HCT116 (cell line): Measurements from ENCODE around the gene PLEKHA6.

ENCODE experiments used
- SRF ChIP-seq: IDR thresholded peaks from 2 replicates; pipeline ENCODE4 v1.6.1; 2012; ENCODE audit warnings: low read depth
- TF ChIP-seq, protein P1 (sequence below), 3 experiments: fragments of 200-600 bp in 1 of 3; sonication (generic) in 1 of 3; IDR thresholded peaks in 2 of 3; conservative IDR thresholded peaks in 1 of 3; 2 replicates each; pipeline ENCODE4 v1.5.1; 2012 to 2017; ENCODE audit warnings: low read depth in 2 of 3, low read length in 2 of 3, antibody characterized with exemption in 1 of 3, borderline replicate concordance in 1 of 3, control low read depth in 1 of 3, mild to moderate bottlenecking in 1 of 3, mixed read lengths in 1 of 3, mixed run types in 1 of 3, moderate library complexity in 1 of 3; ENCODE audit not compliant: insufficient read depth in 1 of 3

DNA sequence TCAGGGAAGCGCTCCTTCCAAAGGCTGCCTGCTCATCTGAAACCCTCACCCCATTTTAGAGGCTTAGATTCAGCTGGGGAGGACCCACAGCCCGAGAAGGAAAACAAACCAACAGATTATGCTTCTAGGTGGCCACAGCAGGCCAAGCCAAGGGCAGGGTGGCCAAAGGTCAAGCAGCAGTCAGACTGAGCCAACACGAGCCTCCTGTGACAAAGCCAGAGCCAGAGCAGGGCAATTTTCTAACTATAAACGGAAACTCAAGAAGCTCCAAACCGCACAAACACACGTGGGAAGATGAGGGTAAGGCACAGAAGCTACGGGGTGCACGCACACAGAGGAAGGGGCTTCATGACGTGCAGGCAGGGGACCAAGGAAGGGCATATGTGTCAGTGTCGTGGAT is 64.1 kb downstream of the PLEKHA6 start:
- TF ChIP-seq, protein P1, sequence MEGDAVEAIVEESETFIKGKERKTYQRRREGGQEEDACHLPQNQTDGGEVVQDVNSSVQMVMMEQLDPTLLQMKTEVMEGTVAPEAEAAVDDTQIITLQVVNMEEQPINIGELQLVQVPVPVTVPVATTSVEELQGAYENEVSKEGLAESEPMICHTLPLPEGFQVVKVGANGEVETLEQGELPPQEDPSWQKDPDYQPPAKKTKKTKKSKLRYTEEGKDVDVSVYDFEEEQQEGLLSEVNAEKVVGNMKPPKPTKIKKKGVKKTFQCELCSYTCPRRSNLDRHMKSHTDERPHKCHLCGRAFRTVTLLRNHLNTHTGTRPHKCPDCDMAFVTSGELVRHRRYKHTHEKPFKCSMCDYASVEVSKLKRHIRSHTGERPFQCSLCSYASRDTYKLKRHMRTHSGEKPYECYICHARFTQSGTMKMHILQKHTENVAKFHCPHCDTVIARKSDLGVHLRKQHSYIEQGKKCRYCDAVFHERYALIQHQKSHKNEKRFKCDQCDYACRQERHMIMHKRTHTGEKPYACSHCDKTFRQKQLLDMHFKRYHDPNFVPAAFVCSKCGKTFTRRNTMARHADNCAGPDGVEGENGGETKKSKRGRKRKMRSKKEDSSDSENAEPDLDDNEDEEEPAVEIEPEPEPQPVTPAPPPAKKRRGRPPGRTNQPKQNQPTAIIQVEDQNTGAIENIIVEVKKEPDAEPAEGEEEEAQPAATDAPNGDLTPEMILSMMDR (IDR thresholded peaks at IDR 0.05 in 2 of 3, conservative IDR thresholded peaks at IDR 0.05 in 1 of 3; ENCODE audit: borderline replicate concordance in 1 of 3, insufficient read depth in 1 of 3, low read depth in 2 of 3, low read length in 2 of 3), result no peak
- TF ChIP-seq SRF, result no peak
